Activated T-helper 1 cell treated with Interleukin-2 at 50 U/mL for 16 hours (primary cell): ENCODE measurements around the gene HACE1.

Source experiments
- DNase-seq: peaks from one replicate; pipeline ENCODE4 v3.0.0-alpha.2; 2020; ENCODE audit warnings: low read depth

HACE1 gene

DNA sequence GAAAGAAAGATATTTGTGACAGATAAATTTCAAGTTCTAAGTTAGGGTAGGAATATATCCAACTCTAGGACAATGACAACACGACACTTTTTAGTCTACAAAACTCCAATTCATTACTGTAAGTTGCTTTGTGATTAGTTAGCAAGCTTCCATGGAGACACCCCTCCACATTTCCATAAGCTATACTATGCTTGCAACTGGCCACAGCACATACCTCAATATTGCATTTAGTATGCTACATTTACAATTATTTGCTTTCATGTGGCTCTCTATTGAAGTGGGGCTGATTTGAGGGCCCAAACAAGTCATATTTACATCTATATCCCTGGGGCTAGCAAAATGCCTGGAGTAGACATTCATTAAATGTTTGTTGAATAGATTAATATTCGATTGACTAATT, 129.3 kb downstream of the HACE1 start:
- DNase-seq, result no peak

DNA sequence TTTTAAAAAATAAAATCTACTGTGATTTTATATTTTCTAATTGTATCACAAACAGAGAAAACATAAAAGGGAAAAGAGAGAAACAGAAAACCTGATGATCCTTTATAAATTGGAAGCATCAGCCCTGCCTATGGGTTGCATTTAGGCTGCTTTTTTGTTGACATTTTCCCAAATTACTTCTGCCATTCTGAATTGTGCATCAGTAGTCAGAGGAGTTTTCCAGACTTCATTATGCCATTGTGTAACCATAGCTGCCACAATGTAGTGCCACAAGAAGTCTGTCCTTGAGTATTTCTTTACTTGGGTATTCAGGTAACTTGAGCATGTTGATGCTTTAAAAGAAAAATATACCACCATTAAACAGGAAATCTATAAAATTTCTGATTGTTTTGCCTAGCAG, 130.3 kb downstream of the HACE1 start:
- DNase-seq, result no peak

DNA sequence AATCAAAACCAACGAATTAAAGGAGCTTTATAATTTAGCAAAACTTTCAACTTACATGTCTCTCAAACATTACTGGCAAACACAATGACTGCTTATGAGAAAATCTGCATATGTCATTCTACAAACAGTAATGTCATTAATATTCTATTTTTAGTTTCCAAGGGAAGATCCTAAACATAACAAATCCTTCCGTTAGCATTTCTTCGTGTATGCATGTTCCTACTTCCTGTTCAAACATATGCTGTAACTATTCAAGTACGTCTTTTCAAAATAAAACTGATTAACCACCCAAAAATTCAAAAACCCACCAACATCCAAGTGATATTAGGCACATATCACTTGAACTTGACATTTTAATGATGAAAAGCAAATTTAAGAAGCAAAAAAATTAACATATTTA, 131.3 kb downstream of the HACE1 start:
- DNase-seq, result no peak

DNA sequence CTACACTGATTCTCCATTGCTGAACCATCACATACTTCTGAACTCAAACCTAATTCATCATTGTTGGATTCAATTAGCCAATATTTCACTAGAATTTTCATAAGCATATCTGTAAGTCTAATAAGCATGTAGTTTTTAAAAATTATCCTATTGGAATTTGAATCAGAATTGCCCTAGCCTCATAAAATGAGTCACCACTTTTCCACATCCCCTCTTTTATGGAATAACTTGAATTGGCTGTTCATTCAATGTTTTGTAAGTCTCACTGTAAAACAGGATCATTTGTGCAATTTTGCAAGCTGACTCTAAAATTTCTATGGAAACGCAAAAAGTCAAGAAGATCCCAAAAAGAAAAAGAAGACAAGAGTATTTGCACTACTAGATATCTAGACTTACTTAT, 141.0 kb downstream of the HACE1 start:
- DNase-seq, result no peak

DNA sequence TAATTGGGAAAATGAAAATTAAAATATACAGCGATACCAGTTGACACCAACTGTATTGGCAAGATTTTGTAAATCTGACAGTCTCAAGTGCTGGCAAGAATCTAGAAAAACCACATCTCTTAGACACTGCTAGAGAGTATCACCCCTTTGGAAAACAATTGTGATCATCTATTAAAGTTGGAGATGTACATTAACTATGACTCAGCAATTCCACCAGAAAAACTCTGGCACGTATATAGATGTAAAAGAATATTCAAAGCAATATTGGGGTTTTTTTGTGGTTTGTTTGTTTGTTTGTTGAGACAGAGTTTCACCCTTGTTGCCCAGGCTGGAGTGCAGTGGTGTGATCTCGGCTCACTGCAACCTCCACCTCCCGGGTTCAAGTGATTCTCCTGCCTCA, 142.9 kb downstream of the HACE1 start:
- DNase-seq, result no peak

DNA sequence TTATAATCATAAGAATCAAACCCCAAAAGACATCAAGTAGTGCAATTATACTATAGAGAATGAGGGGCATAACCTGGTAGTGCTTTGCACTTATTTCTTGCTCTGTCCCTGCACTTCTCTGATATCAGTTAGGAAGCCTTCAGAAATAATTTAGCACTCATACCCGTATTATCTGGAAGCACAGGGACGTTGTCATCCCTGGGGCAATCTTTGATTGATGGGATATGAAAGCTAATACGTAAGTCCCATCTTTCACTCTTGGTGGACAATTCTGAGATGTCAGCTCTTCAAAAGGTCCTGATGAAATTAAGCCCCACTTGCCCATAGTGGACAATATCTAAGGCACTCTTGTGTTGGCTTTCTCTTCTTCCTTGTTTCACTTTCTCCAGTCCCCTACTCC, 144.9 kb downstream of the HACE1 start:
- DNase-seq, result no peak

DNA sequence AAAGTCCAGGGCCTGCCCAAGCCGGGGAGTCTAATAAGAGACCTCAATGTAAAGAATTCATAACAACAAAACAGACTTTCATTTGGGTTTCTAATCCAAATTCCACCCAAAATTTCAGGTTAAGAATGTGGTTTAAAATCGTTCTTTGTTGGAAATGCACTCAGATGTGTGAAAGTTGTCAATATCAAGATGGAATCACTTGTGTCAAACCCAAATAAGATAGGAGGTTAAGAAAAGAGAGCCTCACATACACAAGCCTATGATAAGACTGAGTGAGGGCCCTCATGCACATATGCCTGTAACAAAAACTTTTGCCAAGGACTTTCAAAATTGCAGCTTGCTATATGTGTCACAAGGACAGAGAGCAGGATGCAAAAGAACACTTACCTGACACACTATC, 145.7 kb downstream of the HACE1 start:
- no peak for DNase-seq

DNA sequence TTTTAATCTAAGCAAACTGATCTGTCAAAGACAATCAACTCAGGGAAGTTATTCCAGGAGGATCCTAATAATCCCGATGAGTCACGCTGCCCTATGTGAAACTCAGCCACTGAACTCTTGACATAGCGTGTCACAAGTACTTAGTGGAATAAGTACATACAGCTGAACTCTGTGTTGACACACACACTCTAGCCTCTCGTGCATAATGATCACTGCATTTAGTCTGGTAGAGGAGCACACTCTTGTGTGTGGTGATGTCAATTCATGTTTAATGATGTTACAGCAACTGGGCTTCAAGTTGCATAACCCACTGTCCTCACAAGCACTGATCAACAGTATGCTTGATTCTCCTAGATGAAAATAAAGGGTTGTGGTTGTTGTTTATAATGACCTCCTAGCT, 148.3 kb downstream of the HACE1 start:
- DNase-seq, result no peak

DNA sequence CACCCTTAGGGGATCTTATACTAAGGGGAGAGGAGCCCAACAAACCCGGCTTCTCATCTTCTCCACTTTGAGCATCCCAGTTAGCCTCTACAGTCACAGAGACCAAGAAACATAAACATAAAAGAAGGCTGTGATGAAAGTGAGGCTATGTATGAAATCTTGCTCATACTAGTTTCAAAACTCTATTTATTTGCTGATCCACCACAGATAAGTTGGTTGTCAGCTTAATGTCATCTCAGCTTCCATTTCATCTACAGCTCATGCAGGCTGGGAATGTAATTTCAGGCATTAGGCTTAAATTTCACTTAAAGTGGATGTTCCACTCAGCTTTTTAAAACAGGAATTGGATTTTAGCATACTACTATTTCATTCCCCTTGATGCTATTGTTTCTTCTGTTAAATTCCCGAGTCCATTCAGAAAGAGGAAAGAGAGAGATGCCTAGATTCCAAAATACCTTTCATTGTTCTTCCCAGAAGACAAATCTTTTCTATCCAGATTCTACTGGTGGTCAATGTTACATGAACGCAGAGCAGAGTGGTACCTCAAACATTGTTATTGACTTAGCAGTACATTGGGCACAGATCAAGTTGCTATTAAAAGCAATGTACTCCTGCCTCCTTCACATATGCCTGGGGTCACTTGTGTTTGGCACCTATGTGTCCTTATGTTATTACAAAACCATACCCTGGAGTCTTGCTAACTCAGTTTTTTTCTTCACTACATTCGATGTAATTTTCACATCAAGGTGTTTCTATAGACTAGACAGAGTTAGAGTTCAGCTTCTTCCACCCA, 149.0 kb downstream of the HACE1 start:
- no peak for DNase-seq

DNA sequence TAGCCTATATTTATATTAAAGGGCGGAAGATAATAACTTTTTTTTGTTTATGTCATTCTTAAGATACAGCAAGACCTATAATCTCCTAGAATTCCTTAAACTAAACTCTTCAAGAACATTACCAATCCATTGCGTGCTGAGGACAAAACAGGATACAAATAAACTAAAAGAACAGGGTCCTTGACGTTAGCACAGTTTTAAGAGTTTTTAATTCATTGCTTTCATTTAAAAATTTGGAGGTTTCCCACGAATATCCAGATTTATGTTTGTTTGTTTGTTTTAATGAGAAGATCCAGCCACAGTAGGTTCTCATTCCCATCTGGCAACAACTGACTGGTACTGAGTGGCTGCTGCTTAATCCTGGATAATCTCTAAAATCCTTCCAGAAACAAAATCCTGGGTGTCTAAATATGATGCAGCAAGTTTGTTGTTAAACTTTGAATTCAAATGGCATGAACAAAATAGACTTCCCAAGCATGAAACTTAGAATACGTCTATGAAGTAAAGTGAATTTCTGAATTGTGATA, 153.7 kb downstream of the HACE1 start:
- DNase-seq, result no peak

DNA sequence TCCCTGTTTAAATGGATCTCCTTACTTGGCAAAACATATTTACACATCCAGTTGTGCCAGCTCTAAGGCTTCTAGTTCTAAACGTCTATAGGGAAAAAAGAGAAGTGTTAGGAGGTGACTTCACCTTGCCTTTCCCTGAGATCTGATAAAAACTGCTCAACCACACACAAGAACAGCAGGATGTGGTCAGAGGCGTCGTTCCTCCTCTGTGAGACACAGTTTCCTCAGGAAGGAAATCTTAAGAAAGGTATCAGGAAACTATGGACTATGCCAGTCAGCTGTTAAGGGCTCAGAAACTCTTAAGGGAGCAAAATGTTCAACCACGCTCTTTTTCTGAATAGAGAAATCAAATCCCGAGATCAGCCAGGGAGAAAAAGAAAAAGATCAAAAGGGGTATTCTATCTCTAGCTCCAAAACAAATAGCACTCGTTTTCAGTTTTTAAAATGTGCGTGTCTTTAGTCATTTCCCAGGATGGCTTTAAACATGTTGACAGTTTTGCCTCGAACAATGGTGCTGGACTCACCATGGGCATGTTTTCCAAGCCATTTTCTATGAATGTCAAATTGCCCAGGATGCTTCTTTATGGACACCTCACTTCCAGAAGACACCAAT, 154.5 kb downstream of the HACE1 start:
- no peak for DNase-seq

DNA sequence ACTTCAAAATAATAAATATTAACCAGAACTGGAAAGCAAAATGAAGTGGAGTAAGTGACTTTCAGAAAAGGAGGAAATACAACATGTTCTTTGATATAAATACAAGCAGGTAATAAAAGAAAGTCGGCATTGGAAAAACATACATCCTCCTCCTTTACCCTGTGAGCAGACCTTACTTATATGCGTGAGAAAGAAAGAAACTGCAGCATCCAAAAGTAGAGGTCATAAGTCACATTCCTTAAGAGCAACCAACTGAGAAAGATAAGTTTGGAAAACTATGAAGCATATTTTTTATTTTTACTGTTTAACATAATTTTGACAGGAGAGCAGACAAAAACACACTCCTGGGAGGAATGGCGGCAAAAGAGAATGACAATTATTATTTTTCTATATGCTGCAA, 155.5 kb downstream of the HACE1 start:
- DNase-seq, result no peak

DNA sequence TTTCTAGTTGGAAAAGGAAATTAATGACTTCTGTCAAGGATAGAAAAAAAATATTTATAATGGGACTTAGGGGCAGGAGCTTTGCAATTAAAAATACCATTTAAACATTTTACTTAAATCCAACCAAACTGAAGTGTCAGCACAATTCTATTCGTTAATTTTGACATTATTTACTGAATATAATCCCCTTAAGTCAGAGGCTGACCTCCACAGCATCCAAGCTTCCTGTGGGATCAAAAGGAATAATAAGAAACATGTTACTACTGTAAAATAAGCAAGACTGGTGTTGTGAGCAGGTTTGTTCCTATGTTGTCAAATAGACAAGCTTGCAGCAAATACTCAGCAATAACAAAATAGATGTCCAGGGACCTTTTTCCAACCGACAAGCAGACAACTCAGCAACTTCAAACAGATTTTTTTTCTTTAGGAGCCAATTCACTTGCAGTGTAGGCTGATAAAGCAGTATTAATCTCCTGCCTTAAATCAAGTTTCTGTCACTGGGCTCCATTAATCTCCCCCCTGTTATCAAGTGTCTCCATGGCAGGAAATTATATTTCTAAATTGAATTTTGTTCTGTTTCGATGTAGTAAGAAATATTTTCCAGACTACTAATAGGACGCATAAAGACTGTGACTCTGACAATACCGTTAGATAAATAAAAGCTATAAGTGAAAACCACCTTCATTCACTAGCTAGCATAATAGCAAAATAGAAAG, 157.4 kb downstream of the HACE1 start:
- DNase-seq, result no peak

DNA sequence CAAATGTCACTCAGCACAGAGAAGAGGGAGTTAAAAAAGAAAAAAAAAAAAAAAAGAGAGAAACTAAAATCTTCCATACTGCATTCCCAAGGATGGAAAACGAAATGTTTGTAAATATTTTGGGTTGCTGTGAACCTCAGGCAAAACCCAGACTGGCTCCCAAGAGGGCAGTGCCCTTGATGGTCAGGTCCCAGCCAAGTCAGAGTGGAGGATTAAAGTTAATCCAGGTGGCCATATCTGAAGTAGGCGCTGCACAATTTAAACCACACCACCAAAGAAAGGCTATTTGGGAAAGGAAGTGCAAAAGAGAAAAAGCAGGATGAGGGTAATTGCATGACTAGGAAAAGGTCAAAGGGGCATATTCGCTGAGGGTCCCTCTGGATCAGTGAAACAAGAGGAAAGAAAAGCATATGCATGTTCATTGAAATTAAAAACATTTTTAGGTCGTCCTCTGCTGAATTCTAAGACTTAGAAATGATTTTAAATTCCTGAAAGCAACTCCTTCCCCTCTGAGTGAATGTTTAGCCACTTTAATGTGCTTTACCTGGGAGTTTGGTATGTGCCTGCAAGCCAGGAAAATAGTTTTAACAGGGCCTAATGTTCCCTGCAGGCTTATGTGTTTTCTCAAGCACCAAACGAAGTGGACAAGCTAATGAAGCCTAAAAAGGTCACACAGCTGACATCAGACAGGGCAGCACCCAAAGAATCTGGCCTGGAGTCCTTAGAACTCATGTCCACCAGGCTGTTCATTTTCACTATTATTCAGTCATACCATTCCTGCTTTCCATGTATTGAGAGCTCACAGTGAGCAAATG, 159.1 kb downstream of the HACE1 start:
- no peak for DNase-seq

DNA sequence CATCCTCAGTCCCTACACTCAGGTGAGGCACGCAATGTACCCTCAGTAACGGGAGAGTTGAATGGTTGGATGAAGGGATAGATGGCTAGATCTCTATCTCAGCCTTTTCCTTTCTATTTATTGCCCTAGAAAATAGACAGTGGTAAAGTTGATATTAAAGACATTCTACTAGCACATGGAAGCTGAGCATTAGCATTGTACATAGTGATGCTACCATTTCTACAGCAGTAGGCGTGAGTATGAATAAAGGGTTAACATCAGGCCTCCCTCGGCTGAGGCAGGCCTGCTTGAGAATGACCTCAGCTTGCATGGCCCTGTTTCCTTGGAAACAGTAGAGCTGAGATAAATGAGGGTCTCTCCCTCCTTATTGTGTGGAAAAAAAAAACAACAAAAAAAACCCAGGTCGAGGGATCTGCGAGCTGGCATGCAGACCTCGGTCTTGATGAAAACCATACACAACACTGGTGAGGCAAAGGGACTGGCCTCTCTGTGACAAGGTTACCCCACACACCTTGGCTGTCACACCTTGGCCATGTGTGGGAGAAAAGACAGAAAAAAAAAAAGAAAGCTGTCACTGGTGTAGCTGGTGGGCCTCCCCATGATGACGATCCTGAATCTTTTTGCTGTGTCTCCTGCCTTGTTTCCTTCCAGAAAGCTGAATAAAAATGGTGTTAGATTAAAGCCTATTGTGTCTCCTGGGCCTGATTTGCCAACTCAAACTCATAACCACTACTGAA, 160.0 kb downstream of the HACE1 start:
- DNase-seq, result no peak

DNA sequence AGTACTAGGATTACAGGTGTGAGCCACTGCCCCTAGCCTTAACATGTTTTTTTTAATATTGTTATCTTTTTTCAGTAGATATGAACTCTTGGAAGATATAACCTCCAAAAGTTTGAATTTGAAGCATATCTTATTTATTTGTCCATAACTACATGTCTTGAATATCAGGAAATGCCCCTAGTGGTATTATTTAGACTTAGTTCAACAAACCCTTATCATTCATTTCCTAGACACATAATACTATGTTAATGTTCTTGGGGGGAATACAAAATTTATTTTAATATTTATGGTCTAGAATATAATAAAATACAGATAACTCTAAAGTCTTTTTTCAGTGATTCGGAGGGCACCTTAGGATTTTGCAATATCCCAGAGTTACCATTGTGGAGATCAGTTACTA, 160.7 kb downstream of the HACE1 start:
- DNase-seq, result no peak

DNA sequence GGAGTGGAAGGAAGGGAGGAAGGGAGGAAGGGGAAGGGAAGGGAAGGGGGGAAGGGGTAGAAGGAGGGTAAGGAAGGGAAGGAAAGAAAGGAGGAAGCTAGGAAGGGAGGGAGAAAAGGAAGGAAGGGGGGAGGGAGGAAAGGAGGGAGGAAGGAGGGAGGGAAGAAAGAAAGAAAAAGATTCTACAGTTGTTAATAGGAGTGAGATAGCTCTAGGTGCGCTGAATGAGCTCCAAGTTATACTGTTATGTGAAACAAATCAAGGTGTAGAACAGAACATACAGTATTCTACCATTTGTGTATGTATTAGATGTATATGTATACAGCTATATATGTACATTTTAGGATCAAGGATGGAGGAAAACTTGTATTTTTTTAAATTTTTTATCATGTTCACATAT, 167.7 kb downstream of the HACE1 start:
- DNase-seq, result no peak

DNA sequence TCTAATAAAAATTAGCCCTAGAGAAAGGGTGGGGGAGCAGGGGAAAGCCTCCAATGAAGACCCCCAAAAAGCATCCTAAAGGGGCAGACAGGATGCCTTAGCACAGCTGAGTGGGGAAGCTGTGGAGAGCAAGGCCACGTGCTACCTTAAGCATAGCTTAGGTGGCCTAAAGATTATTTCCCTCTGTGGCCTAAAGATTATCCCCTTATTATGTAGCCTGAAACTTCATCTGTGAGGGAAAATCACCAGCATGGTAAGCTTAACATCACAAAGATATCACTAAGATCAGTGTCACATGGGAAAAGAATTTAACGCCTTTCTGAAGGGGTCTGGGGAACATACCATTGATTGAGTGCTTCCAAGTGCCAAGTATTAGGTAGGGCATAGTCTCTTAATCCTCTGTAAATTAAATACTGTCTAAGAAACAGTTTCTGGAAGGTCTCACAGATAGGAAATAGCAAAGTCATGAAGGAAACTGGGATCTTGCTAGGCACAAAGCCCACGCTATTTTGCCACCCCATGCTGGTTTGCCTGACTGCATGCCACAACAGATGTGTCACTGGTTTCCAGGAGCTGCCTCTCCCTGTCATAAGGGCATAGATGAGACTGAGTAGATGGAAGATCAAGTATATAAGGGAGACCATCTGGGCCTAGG, 170.0 kb downstream of the HACE1 start:
- DNase-seq, result no peak

DNA sequence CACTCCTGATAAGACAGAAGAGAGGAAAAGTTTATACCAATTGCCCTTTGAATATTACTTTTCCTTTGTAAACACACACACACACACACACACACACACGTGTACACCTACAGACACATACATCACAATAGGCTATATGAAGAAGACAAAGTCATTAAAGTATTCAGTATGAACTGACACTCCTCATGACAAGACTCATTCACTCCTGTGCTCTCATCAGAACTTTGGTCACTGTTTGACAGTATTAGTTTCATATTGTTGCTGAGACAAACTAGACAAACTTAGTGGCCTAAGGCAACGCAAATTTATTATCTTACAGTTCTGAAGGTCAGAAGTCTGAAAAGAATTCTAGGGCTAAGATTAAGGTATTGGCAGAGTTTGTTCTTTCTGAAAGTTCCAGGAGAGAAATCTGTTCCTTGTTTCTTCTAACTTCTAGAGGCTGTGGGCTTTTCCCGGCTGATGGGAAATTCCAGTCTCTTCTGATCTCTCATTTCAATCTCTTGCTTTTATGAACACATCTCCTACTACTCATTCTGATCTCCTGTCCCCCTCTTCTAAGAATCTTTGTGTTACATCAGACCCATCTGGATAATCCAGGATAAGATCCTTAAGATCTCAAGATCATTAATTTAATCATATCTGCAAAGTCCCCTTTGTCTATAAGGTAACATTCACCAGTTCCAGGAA, 171.3 kb downstream of the HACE1 start:
- no peak for DNase-seq

DNA sequence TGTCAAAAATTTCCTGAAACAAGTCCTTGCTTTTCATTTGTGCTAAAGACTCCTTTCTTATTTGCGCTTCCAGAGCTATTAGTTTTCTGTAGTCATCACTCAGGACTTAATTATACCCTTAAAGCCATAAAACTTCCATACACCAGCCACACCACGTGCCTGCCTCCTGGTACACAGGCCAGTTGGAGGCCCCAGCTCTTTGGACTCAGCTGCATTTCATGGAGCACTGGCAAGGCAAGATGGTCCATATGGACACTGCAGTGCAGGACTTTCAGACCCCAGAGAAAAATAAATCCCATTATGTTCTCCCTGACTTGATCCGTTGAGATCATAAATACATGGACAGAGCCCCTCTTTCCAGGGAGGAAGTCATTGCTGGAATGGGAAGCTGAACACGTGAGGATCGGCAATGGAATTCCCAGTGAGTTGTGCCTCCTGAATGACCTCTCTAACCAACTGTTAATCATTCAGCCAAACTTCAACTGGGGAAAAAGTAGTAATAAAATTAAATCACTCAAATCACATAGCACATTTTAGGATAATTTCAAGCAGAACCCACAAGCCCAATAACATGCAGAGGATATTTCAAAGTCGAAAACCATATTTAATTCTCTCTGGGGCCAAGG, 173.1 kb downstream of the HACE1 start:
- DNase-seq, result no peak
